Upper lobe of left lung (tissue), 4 donors: ENCODE data around the gene SEZ6L.

Experiments
- POLR2A ChIP-seq, 4 donors: fragments of 450-650 bp; IDR thresholded peaks; one replicate each; pipeline ENCODE4 v1.5.1; 2016 to 2017; ENCODE audit warnings: antibody characterized with exemption in 4 of 4, mild to moderate bottlenecking in 2 of 4
- TF ChIP-seq, protein P1 (sequence below), 6 experiments: fragments of 450-650 bp in 4 of 6; fragments of 200-600 bp in 2 of 6; sonication (generic) in 2 of 6; IDR thresholded peaks; one replicate each; pipeline ENCODE4 v1.5.1; 2016 to 2019; ENCODE audit warnings: antibody characterized with exemption in 6 of 6

- TF ChIP-seq, protein P1, sequence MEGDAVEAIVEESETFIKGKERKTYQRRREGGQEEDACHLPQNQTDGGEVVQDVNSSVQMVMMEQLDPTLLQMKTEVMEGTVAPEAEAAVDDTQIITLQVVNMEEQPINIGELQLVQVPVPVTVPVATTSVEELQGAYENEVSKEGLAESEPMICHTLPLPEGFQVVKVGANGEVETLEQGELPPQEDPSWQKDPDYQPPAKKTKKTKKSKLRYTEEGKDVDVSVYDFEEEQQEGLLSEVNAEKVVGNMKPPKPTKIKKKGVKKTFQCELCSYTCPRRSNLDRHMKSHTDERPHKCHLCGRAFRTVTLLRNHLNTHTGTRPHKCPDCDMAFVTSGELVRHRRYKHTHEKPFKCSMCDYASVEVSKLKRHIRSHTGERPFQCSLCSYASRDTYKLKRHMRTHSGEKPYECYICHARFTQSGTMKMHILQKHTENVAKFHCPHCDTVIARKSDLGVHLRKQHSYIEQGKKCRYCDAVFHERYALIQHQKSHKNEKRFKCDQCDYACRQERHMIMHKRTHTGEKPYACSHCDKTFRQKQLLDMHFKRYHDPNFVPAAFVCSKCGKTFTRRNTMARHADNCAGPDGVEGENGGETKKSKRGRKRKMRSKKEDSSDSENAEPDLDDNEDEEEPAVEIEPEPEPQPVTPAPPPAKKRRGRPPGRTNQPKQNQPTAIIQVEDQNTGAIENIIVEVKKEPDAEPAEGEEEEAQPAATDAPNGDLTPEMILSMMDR (IDR thresholded peaks at IDR 0.05): no peak
- no peak for TF ChIP-seq POLR2A (IDR thresholded peaks at IDR 0.05)
These were observed 164.0 kb downstream of the SEZ6L start for GRCh38 chr22:26333088-26333800.
